NCI-H748 (cell line): ENCODE measurements around the gene RBM47.
A peak's percentile ranks its signal among the peaks of the same experiment; 100 is the strongest.

Source experiments
- DNase-seq: peaks from one replicate; lab custom pipeline; 2025; ENCODE audit not compliant: unreplicated experiment; lab: John Stamatoyannopoulos, UW

Gene RBM47

GRCh38 chr4:40502934-40503333, 126.7 kb downstream of the RBM47 start:
- no peak for DNase-seq

- DNase-seq = peak; percentile 2
These were observed 127.4 kb downstream of the RBM47 start for GRCh38 chr4:40502220-40502619.

GRCh38 chr4:40500781-40501180, 128.9 kb downstream of the RBM47 start:
- no peak for DNase-seq

GRCh38 chr4:40493160-40493559, 136.5 kb downstream of the RBM47 start:
- no peak for DNase-seq

- peak; percentile 19 for DNase-seq
These were observed 137.0 kb downstream of the RBM47 start for GRCh38 chr4:40492691-40493090.

GRCh38 chr4:40490481-40490880, 139.2 kb downstream of the RBM47 start:
- DNase-seq = no peak

- no peak for DNase-seq
These were observed 139.7 kb downstream of the RBM47 start for GRCh38 chr4:40489961-40490360.

- DNase-seq = no peak
These were observed 143.1 kb downstream of the RBM47 start for GRCh38 chr4:40486534-40486933.

GRCh38 chr4:40484346-40485090, 145.1 kb downstream of the RBM47 start:
- DNase-seq = no peak

GRCh38 chr4:40482985-40483647, 146.5 kb downstream of the RBM47 start:
- peak; percentile 27 for DNase-seq

- no peak for DNase-seq
These were observed 147.7 kb downstream of the RBM47 start for GRCh38 chr4:40481977-40482376.

- DNase-seq = no peak
These were observed 149.4 kb downstream of the RBM47 start for GRCh38 chr4:40480291-40480690.

GRCh38 chr4:40479378-40479777, 150.3 kb downstream of the RBM47 start:
- DNase-seq = no peak

- peak; percentile 71 for DNase-seq
These were observed 154.1 kb downstream of the RBM47 start for GRCh38 chr4:40475609-40476008.

GRCh38 chr4:40473578-40474388, 155.9 kb downstream of the RBM47 start:
- DNase-seq = no peak

- DNase-seq = no peak
These were observed 157.7 kb downstream of the RBM47 start for GRCh38 chr4:40471923-40472322.

GRCh38 chr4:40466789-40467188, 162.9 kb downstream of the RBM47 start:
- no peak for DNase-seq

GRCh38 chr4:40462326-40462725, 167.3 kb downstream of the RBM47 start:
- DNase-seq = peak; percentile 56

- DNase-seq = no peak
These were observed 167.8 kb downstream of the RBM47 start for GRCh38 chr4:40461879-40462278.

GRCh38 chr4:40461062-40461461, 168.6 kb downstream of the RBM47 start:
- no peak for DNase-seq

- DNase-seq = peak; percentile 3
These were observed 171.0 kb downstream of the RBM47 start for GRCh38 chr4:40458683-40459082.

- no peak for DNase-seq
These were observed 171.6 kb downstream of the RBM47 start for GRCh38 chr4:40458109-40458508.
